Endothelial cell of umbilical vein (primary cell): ENCODE data around the gene MITF. TPM values are rescaled to one million over a fixed set of nuclear protein-coding genes. Genes with fewer than 3 reads are reported as not detected.

Experiments used
- BruUV-seq: library from RNA; stranded (reverse); fragments of 400-500 nt; replicated peaks from 2 replicates; lab custom pipeline; 2021; lab: Mats Ljungman, UMichigan
- CTCF ChIA-PET: fragments of 300-600, 350-600 bp; sonication (Branson Sonifier 250); formaldehyde crosslinking; loops from one replicate; lab custom pipeline; 2021; ENCODE audit warnings: antibody characterized with exemption, inconsistent platforms; lab: Charles Lee
- POLR2A ChIA-PET: fragments of 300-600, 350-600 bp; sonication (Branson Sonifier 250); formaldehyde crosslinking; loops from one replicate; lab custom pipeline; 2021; ENCODE audit warnings: antibody characterized with exemption, inconsistent platforms; lab: Charles Lee
- DNase-seq: peaks from one replicate; pipeline ENCODE4 v3.0.0-alpha.2; 2011; ENCODE audit warnings: low read depth, low spot score
- FAIRE-seq: peaks from 2 replicates; lab custom pipeline; 2011; peaks lifted over from hg19 to GRCh38; lab: Jason Lieb, UNC
- H2AFZ ChIP-seq: 2 replicates; pipeline ENCODE4 v1.6.0; 2012; ENCODE audit warnings: low read depth, low read length, control low read depth, inconsistent platforms
- H3K27ac ChIP-seq: 2 replicates; pipeline ENCODE4 v1.5.1; 2011; ENCODE audit warnings: low read depth, mild to moderate bottlenecking, control low read depth, low read length, moderate library complexity; ENCODE audit not compliant: insufficient read depth
- H3K27me3 ChIP-seq, 2 experiments: 2 replicates each; pipeline versions ENCODE4 v1.6.0 to v1.6.1; 2011; ENCODE audit warnings: low read length in 2 of 2, mixed read lengths in 1 of 2; ENCODE audit not compliant: control insufficient read depth in 2 of 2, insufficient read depth in 2 of 2
- H3K36me3 ChIP-seq, 2 experiments: 2 replicates in 1 of 2; 3 replicates in 1 of 2; pipeline ENCODE4 v1.5.1; 2011; ENCODE audit warnings: low read length in 2 of 2, mild to moderate bottlenecking in 1 of 2, moderate library complexity in 1 of 2; ENCODE audit not compliant: control insufficient read depth in 2 of 2, insufficient read depth in 2 of 2; ENCODE audit errors: extremely low read depth in 1 of 2
- H3K4me1 ChIP-seq: 3 replicates; pipeline ENCODE4 v1.5.1; 2011; ENCODE audit warnings: mild to moderate bottlenecking, low read length; ENCODE audit not compliant: control insufficient read depth, insufficient read depth; ENCODE audit errors: extremely low read depth
- H3K4me2 ChIP-seq: 2 replicates; pipeline ENCODE4 v1.6.1; 2011; ENCODE audit warnings: low read length, control low read depth, mixed read lengths; ENCODE audit not compliant: insufficient read depth
- H3K4me3 ChIP-seq, 3 experiments: fragments of 200-600 bp in 1 of 3; sonication (generic), shearing (Covaris generic) in 1 of 3; replicated peaks in 1 of 3; 2 replicates each; pipeline ENCODE4 v1.5.1; 2011 to 2016; ENCODE audit warnings: control low read depth in 3 of 3, low read length in 3 of 3, mild to moderate bottlenecking in 2 of 3, inconsistent platforms in 1 of 3, low read depth in 1 of 3, moderate library complexity in 1 of 3; ENCODE audit not compliant: insufficient read depth in 1 of 3
- H3K79me2 ChIP-seq: 2 replicates; pipeline ENCODE4 v1.6.0; 2012; ENCODE audit warnings: low read length, inconsistent platforms; ENCODE audit not compliant: control insufficient read depth, insufficient read depth
- H3K9ac ChIP-seq: replicated peaks from 2 replicates; pipeline ENCODE3; 2011; ENCODE audit warnings: low read length, control low read depth; ENCODE audit not compliant: insufficient read depth; ENCODE audit errors: extremely low read depth
- H3K9me1 ChIP-seq: replicated peaks from 3 replicates; pipeline ENCODE4 v1.6.0; 2011; ENCODE audit warnings: mild to moderate bottlenecking, low read length; ENCODE audit not compliant: control insufficient read depth, insufficient read depth; ENCODE audit errors: extremely low read depth
- H3K9me3 ChIP-seq: replicated peaks from 2 replicates; pipeline ENCODE4 v1.5.1; 2012; ENCODE audit warnings: low read length, inconsistent platforms; ENCODE audit not compliant: control insufficient read depth, insufficient read depth
- H4K20me1 ChIP-seq: replicated peaks from 2 replicates; pipeline ENCODE3; 2011; ENCODE audit warnings: mild to moderate bottlenecking, low read length; ENCODE audit not compliant: control insufficient read depth, insufficient read depth; ENCODE audit errors: extremely low read depth
- CTCF ChIP-seq, 2 donors: IDR thresholded peaks; 1 replicate in 1 of 2; 2 replicates in 1 of 2; pipeline ENCODE4 v1.5.1; 2011; ENCODE audit warnings: low read length in 2 of 2, mild to moderate bottlenecking in 2 of 2, moderate library complexity in 2 of 2, control low read depth in 1 of 2, inconsistent platforms in 1 of 2, low read depth in 1 of 2; ENCODE audit not compliant: insufficient read depth in 1 of 2; ENCODE audit errors: extremely low read depth in 1 of 2
- EZH2 ChIP-seq: IDR thresholded peaks from 2 replicates; pipeline ENCODE4 v1.6.1; 2012; ENCODE audit warnings: borderline replicate concordance, low read depth, mild to moderate bottlenecking, moderate library complexity, low read length, inconsistent platforms; ENCODE audit not compliant: severe bottlenecking
- FOS ChIP-seq: IDR thresholded peaks from 2 replicates; pipeline ENCODE4 v1.6.1; 2011; ENCODE audit warnings: mild to moderate bottlenecking, low read length, moderate library complexity, borderline replicate concordance; ENCODE audit not compliant: insufficient read depth
- GATA2 ChIP-seq: IDR thresholded peaks from 2 replicates; pipeline ENCODE4 v1.7.0; 2011; ENCODE audit warnings: low read depth, mild to moderate bottlenecking, moderate library complexity, mixed read lengths, low read length; ENCODE audit not compliant: insufficient read length, insufficient read depth
- JUN ChIP-seq: IDR thresholded peaks from 2 replicates; pipeline ENCODE4 v1.6.1; 2011; ENCODE audit warnings: borderline replicate concordance, low read depth; ENCODE audit not compliant: insufficient read length, insufficient read depth
- MAX ChIP-seq: IDR thresholded peaks from 2 replicates; pipeline ENCODE4 v1.6.1; 2011; ENCODE audit not compliant: insufficient read depth, insufficient read length
- MYC ChIP-seq: IDR thresholded peaks from one replicate; pipeline ENCODE4 v1.6.1; 2011; ENCODE audit warnings: mild to moderate bottlenecking, low read depth, low read length
- POLR2A ChIP-seq: IDR thresholded peaks from 2 replicates; pipeline ENCODE4 v1.6.1; 2012; ENCODE audit warnings: low read depth, mild to moderate bottlenecking, control low read depth, low read length
- POLR2AphosphoS5 ChIP-seq: IDR thresholded peaks from 2 replicates; pipeline ENCODE4 v1.6.1; 2012; ENCODE audit warnings: low read depth, mild to moderate bottlenecking, control low read depth, low read length, moderate library complexity; ENCODE audit not compliant: insufficient read depth
- dilution Hi-C: fragments of 300-500 bp; cut with MboI; formaldehyde crosslinking; loops from one replicate; pipeline ENCODE4 v1.15.0; 2019; ENCODE audit warnings: low sequenced_read_pairs; ENCODE audit not compliant: extremely low pct_ligation_motif_present
- intact Hi-C: fragments of 100-400 bp; cut with micrococcal nuclease; formaldehyde crosslinking; loops from one replicate; pipeline ENCODE4 v1.10.0; 2022
- polyA plus RNA-seq, 4 experiments: library from polyadenylated mRNA; depleted of rRNA in 3 of 4; stranded (reverse) in 3 of 4; unstranded in 1 of 4; fragments of >200 nt; gene quantifications; 2 replicates each; pipeline versions ENCODE4 v1.2.1 to v1.2.3, GENCODE V29; 2011 to 2012; ENCODE audit warnings: missing spikeins in 1 of 4
- total RNA-seq: library from RNA; stranded (reverse); gene quantifications from 2 replicates; pipeline ENCODE4 v1.2.3, GENCODE V29; 2021

MITF gene
- total and polyA plus RNA-seq, 2 donors (not counting 3 experiments of a cell fraction or from before 2014, with no cell fraction given) = 1.6 to 2.5 TPM

GRCh38 chr3:69755795-69756194 lies 16.5 kb downstream of the MITF start:
- Histone ChIP-seq H3K79me2 (no peaks in the 10 kb centered on the region), H3K4me1 (no peaks in the 10 kb centered on the region), H3K9me3 (no peaks in the 10 kb centered on the region), H3K9ac (no peak overlapping the region), H3K27ac (no peak overlapping the region), H3K36me3 (no peaks in the 10 kb centered on the region), H3K9me1 (no peaks in the 10 kb centered on the region), H3K4me2 (no peak overlapping the region), H3K27me3 (no peaks in the 10 kb centered on the region), H4K20me1 (no peaks in the 10 kb centered on the region), H2AFZ (no peak overlapping the region), H3K4me3 (no peak overlapping the region)
- no TSS peak for BruUV-seq
- intact Hi-C loops (no loop called here), dilution Hi-C loops (no loop called here)
- POLR2A ChIA-PET = no interaction called here
- FAIRE-seq = no peak
- CTCF ChIA-PET = no interaction called here
- TF ChIP-seq CTCF (IDR thresholded peaks at IDR 0.05; ENCODE audit: extremely low read depth in 1 of 2, insufficient read depth in 1 of 2, low read depth in 1 of 2, low read length in 2 of 2) (no peak), POLR2A (no peak), MYC (no peak), JUN (no peak), EZH2 (no peak), GATA2 (no peak), POLR2AphosphoS5 (no peak), FOS (no peak), MAX (no peak)
- no peak for DNase-seq
